Glutamatergic neuron (in vitro differentiated cells): ENCODE results near the gene KSR1. TPM values are rescaled to one million over a fixed set of nuclear protein-coding genes. Genes with fewer than 3 reads are reported as not detected.

Experiments used
- DNase-seq: peaks from one replicate; pipeline ENCODE4 v3.0.0; 2022
- H3K27ac Mint-ChIP-seq: one replicate; pipeline ENCODE4 v1.8.0; 2020; ENCODE audit warnings: mild to moderate bottlenecking, mixed read lengths, inconsistent platforms; ENCODE audit not compliant: unreplicated experiment
- H3K27me3 Mint-ChIP-seq: one replicate; pipeline ENCODE4 v1.8.0; 2020; ENCODE audit warnings: mild to moderate bottlenecking, moderate library complexity, mixed read lengths, inconsistent platforms; ENCODE audit not compliant: unreplicated experiment
- H3K36me3 Mint-ChIP-seq: one replicate; pipeline ENCODE4 v1.8.0; 2020; ENCODE audit warnings: mild to moderate bottlenecking, mixed read lengths, inconsistent platforms; ENCODE audit not compliant: unreplicated experiment
- H3K4me1 Mint-ChIP-seq: one replicate; pipeline ENCODE4 v1.8.0; 2020; ENCODE audit warnings: mild to moderate bottlenecking, low read depth, mixed read lengths, inconsistent platforms; ENCODE audit not compliant: unreplicated experiment
- H3K4me3 Mint-ChIP-seq: one replicate; pipeline ENCODE4 v1.8.0; 2020; ENCODE audit warnings: mild to moderate bottlenecking, mixed read lengths, inconsistent platforms; ENCODE audit not compliant: unreplicated experiment
- H3K9me3 Mint-ChIP-seq: one replicate; pipeline ENCODE4 v1.8.0; 2020; ENCODE audit warnings: mild to moderate bottlenecking, moderate library complexity, mixed read lengths, inconsistent platforms; ENCODE audit not compliant: unreplicated experiment
- total RNA-seq: library from RNA; stranded (reverse); fragmentation: NEBNext Ultra II Directional; extraction: Animal tissue kit (Norgen Biotek cat#: 25700); gene quantifications from one replicate; pipeline ENCODE4 v1.2.1, GENCODE V29; 2021; ENCODE audit not compliant: unreplicated experiment
- TF ChIP-seq, protein P1 (sequence below): fragments of 200-600 bp; sonication (generic); IDR thresholded peaks from one replicate; pipeline ENCODE4 v1.5.0; 2021; ENCODE audit not compliant: partially characterized antibody, unreplicated experiment

Gene KSR1
- total RNA-seq, 1 donor from 2014 or later, result 203 TPM

GRCh38 chr17:27506348-27507218, 50.3 kb downstream of the KSR1 start:
- Mint-ChIP-seq H3K36me3 (peaks cover 4% of the 10 kb centered on the region), H3K27ac (peak overlapping the region; percentile 80), H3K9me3 (peaks cover 17% of the 10 kb centered on the region), H3K27me3 (peaks cover 23% of the 10 kb centered on the region), H3K4me3 (peak overlapping the region; percentile 58), H3K4me1 (peaks cover 40% of the 10 kb centered on the region)
- TF ChIP-seq, protein P1, sequence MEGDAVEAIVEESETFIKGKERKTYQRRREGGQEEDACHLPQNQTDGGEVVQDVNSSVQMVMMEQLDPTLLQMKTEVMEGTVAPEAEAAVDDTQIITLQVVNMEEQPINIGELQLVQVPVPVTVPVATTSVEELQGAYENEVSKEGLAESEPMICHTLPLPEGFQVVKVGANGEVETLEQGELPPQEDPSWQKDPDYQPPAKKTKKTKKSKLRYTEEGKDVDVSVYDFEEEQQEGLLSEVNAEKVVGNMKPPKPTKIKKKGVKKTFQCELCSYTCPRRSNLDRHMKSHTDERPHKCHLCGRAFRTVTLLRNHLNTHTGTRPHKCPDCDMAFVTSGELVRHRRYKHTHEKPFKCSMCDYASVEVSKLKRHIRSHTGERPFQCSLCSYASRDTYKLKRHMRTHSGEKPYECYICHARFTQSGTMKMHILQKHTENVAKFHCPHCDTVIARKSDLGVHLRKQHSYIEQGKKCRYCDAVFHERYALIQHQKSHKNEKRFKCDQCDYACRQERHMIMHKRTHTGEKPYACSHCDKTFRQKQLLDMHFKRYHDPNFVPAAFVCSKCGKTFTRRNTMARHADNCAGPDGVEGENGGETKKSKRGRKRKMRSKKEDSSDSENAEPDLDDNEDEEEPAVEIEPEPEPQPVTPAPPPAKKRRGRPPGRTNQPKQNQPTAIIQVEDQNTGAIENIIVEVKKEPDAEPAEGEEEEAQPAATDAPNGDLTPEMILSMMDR, result no peak
- no peak for DNase-seq

GRCh38 chr17:27511168-27511883, 55.1 kb downstream of the KSR1 start:
- TF ChIP-seq, protein P1, result no peak
- peaks cover 6% of the 10 kb centered on the region for H3K27me3 Mint-ChIP-seq
- no peak for DNase-seq
- no peak overlapping the region for H3K4me3 Mint-ChIP-seq
- peak overlapping the region; percentile 9 for H3K27ac Mint-ChIP-seq
- H3K9me3 Mint-ChIP-seq, result peaks cover 2% of the 10 kb centered on the region
- no peaks in the 10 kb centered on the region for H3K36me3 Mint-ChIP-seq
- peaks cover 35% of the 10 kb centered on the region for H3K4me1 Mint-ChIP-seq

DNA sequence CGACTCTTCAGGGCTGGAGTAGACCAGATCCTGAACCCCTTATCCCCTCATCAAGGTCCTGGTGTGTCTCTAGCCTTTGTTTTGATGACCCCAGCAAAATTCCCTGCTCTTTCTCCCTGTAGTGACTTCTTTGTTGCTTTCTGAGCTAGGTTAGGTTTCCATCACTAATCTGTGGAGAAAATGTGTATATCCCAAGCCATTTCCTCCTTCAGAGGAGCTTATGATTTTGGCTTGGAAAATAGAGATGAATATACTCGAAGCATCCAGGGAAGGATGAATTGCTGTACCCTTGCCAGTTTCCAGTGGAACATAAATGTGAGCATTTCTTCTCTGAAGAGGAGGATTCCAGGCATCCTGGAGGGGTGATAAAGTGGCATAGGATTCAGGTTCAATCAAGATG, 55.8 kb downstream of the KSR1 start:
- peaks cover 31% of the 10 kb centered on the region for H3K4me1 Mint-ChIP-seq
- H3K4me3 Mint-ChIP-seq, result no peak overlapping the region
- H3K27ac Mint-ChIP-seq, result peak overlapping the region; percentile 78
- TF ChIP-seq, protein P1, result no peak
- H3K9me3 Mint-ChIP-seq, result peaks cover 3% of the 10 kb centered on the region
- peaks cover 2% of the 10 kb centered on the region for H3K27me3 Mint-ChIP-seq
- no peaks in the 10 kb centered on the region for H3K36me3 Mint-ChIP-seq
- DNase-seq, result no peak

- H3K27ac Mint-ChIP-seq, result no peak overlapping the region
- H3K27me3 Mint-ChIP-seq, result peaks cover 2% of the 10 kb centered on the region
- TF ChIP-seq, protein P1, result no peak
- H3K4me1 Mint-ChIP-seq, result peaks cover 35% of the 10 kb centered on the region
- H3K9me3 Mint-ChIP-seq, result peaks cover 6% of the 10 kb centered on the region
- no peaks in the 10 kb centered on the region for H3K36me3 Mint-ChIP-seq
- DNase-seq, result no peak
- H3K4me3 Mint-ChIP-seq, result no peak overlapping the region
Measured at GRCh38 chr17:27512511-27513346, 56.5 kb downstream of the KSR1 start.
